RPMI8226 (cell line): ENCODE measurements around the gene LRRC4.
A peak's percentile ranks its signal among the peaks of the same experiment; 100 is the strongest.

Experiments
- DNase-seq: peaks from one replicate; pipeline ENCODE4 v3.0.0-alpha.2; 2015

LRRC4 gene

DNA sequence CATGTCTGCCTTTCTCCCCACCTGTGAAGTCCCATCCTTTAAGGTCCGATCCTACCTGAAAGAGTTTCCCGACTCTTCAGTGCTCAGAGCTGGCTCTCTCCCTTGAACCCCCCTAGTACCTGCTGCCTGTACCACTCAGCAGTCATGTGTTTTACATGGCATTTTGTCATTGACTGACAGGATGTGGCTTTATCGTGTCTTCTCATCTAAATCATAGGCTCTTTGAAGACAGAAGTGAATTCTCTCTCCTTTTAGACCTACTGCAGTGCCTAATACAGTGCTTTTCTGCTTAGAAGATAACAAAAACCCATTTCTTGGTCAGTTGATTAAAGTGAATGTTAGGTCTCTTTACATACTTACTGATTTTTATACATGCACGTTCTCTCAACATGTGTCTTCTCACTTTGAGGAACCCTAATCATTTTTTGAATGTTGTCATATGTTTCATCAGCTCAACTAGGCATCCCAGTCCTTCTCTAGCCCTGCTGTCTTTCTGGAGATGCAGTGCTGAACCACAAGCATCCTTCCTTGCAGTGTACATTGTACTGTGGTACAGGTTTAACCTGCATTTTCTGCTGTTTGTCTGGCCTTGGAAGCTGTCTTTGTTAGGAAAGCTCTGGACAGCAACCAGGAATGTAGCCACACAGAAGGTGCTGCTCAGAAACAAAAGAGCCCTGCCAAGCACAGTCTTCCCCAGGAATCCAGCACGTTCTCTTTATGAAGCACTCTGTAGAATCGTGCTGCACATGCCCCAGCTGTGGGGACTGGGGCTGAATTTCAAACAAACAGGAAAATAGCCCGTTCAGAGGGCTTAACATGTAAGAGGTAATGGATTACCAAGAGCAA lies 28.1 kb upstream of the LRRC4 start:
- DNase-seq = no peak

DNA sequence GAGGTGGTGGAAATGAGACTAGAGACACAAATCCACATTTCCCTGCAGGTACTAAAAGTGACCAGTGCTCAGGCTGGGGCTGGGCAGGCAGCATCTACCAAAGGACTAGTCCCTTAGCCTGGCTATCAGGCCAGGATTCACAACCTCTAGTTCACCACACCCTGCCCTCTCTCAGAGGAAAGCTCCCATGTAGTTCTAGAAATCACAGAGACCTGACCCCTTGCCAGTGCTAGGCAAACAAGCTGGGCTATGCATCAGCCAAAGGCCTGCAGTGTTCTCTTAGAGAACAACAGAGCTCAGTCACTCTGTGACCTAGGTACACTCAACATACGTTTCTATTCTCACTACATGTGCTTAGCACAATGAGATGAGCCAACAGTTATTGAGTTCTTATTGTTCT lies 26.7 kb upstream of the LRRC4 start:
- no peak for DNase-seq

DNA sequence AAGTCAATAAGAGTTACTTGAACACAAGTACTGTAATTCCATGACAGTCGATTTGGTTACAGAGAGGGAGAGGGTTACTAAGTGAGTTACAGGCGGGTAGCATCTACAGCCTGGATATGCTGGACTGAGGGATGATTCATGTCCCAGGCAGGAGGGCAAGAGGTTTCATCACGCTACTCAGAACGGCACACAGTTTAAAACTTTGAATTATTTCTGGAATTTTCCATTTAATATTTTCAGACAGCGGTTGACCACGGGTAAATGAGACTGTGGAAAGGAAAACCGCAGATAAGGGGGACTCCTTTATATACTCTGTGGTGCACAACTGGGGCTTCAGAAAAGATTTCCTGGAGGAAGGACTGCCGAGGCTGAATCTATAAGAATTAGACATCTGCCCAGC lies 25.7 kb upstream of the LRRC4 start:
- no peak for DNase-seq

DNA sequence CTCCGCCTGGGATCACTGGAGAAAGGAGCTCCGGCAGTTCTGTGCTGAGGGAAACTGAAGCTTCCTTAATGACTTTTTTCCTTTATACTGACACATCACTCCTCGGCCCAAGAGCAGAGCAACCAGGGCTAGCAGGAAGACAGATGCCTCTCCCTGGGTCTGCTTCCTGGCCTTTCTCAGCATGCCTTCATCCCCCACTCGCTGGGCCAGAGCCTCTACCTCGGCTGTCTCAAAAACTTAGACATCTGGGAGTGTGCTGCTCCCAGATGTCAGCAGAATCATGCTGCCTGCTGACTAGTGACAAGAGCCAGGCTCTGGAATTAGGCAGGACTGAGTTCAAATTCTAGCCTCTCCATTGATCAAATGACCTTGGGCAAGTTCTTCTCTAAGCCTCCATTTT lies 24.4 kb upstream of the LRRC4 start:
- no peak for DNase-seq

GRCh38 chr7:128054511-128054910 lies 23.3 kb upstream of the LRRC4 start:
- no peak for DNase-seq

DNA sequence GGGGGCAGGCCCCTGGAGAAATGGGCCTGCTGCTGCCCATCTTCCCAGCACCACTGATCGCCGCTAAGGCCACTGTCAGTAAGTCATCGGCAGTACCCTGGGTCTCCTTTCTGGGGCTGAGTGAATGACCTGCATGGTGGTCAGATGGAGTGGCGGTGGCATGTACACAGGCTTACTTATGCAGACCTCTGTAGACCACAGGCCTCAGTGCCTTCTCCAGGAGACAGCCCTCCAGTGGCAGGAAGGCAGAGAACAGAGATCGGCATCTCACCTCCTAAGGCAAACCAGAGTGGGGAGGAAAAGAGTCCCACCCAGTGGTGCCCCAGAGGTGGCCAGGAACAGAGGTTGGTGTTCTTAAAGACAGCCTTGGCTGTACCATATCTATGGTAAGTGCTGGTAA lies 22.8 kb upstream of the LRRC4 start:
- no peak for DNase-seq

- peak; percentile 68 for DNase-seq
Observed at GRCh38 chr7:128053023-128053422, 21.8 kb upstream of the LRRC4 start.

- DNase-seq = no peak
Observed at GRCh38 chr7:128052404-128052803, 21.2 kb upstream of the LRRC4 start.

DNA sequence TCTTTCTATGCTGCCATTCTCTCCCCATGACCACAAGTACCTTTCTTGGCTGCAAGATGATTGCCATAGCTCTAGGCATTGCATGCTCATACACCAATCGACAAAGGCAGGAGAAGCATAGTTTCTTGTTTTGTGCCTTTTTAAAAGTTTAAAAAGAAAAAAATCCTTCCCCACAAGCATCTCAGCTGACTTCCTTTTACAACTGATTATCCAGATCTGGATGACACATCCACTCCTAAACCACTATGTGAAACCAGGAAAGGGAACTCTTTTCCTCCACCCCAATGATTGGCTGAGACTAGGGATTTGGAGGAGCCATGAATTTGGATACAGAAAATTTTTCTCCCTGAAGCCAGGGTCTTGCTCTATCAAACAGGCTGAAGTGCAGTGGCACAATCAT lies 14.5 kb upstream of the LRRC4 start:
- DNase-seq = no peak

DNA sequence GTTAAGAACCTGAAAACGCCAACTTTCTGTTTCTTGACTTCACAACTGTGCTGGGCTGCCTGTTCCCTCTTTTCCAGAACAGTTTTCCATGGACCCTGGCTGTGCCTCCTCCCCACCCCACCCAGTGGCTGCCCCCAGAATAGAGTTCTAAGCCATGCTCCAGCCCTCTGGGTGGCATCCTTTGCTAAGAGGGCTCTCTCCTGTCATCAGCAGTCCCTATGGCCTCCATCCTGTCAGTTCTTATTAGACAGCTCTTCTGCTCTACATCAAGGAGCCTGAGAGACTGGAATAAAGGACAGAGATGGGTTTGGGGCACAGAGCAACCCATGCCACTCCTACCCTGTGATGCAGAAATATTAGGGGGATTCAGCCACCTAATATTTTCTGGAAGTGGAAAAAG lies 13.9 kb upstream of the LRRC4 start:
- no peak for DNase-seq

DNA sequence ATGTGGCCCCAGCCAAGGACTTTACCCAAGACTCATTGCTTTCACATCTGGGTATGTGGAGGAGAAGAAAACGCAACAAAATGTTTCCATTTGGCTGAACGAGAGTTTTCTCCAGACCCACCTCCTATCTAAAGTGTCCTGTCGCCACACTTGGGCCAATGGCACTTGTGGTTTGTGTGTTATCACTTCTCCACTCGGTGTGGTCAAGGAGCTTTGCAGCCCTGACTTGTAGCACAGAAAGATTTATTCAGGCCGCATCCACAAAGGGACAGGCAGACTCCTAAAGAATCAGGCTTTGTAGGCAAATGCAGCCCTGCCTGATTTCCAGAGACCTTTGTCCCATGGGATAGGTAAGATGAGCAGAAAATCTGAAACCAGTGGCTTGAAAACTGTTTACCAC lies 12.8 kb upstream of the LRRC4 start:
- DNase-seq = no peak

DNA sequence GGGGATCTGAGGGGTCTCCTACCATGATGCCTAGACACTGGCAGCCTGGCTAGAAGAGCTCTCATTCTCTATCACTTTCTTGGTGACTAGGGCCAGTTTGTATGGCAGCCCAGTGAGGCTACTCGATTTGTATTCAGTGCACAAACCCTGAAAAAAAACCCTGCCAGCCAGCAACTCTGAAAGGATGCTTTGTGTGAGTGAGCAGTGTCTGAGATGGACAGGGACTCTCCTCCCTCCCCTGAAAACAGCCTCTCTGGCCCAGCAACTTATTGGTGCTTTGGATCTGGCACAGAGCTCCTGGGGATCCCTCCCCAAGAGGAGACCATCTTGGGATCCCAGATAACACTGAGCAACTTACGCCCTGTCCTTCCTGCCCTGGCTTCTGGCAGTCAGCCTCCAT lies 10.8 kb upstream of the LRRC4 start:
- no peak for DNase-seq

DNA sequence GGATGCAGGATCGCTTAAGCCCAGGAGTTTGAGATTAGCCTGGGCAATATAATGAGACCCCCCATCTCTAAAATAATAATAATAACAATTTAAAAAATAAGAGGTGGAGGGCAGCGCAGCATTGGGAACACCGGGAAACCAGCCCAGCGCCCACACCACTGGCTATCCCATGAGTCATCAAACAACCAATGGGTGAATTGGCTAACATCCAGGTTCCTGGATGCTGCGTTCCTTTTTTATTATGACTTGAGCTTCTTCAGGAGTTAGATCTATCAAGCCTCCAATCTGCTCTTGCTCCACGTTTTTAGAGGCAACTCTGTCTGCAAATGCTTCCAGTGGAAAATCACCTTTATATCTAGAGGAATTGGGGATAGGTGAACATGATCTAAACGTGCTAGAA lies 10.0 kb upstream of the LRRC4 start:
- no peak for DNase-seq

DNA sequence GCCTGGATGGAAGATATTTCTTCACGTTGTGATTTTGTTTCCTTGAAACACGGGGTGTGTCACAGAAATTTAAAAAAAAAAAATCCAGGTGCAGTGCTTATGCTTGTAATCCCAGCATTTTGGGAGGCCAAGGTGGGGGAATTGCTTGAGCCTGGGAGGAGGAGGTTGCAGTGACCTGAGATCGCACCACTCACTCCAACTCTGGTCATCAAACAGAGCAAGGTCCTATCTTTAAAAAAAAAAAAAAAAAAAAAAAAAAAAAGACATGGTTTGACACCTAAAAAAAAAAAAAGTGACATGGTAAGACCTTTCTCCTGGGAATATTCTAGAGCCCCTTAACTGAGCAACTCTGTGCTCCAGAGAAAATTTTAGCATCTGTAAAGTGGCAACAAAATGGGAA lies 9.0 kb upstream of the LRRC4 start:
- no peak for DNase-seq

- no peak for DNase-seq
Observed at GRCh38 chr7:128039544-128039953, 8.3 kb upstream of the LRRC4 start.

- DNase-seq = no peak
Observed at GRCh38 chr7:128037880-128038619, 6.8 kb upstream of the LRRC4 start.

DNA sequence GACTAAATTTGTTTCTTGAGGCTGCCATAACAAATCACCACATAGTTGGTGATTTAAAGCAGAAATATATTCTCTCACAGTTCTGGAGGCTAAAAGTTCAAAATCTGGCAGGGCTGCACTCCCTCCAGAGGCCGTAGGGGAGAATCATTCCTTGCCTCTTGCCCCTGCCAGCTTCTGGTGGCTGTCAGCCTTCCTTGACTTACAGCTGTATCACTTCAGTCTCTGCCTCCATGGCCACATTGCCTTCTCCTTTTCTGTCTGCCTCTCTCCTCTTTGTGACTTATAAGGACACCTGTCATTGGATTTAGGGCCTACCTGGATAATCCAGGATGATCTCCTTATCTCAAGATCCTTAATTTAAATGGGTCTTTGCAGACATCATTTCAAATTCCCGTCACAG lies 5.8 kb upstream of the LRRC4 start:
- DNase-seq = no peak

DNA sequence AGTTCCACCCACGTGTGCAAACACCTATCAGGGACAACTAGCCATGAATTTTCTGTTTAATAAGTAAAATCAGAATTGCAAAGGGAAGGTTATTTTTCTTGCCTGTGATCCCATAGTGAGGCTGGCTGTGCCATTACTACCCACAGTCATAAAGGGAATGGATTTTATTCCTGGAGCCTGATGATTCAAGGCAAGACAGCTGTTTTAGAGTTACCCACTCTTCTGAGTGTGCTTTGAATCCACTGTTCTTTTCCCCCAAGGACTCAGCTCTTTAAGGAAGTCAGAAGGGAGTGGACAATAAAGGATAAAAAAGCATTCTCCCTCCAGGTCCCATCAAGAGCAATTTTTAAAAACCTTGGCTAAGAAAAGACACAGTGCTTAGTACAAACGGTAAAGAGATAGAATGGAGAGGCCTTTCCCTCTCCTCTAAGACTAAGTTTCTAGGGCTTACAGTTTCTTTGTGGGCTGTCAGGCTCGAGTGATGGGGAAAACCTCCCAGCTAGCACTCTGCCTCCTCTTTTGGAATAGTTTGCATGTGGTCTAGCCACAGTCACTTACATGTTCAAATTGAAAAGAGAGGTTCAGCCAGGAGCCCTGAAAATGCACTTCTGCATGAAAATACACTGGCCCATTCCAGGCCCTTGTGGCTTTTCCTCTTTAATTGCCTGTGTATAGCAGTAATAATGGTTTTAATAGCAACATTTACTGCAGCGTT lies 5.1 kb upstream of the LRRC4 start:
- DNase-seq = no peak

- no peak for DNase-seq
Observed at GRCh38 chr7:128035712-128036111, 4.5 kb upstream of the LRRC4 start.

DNA sequence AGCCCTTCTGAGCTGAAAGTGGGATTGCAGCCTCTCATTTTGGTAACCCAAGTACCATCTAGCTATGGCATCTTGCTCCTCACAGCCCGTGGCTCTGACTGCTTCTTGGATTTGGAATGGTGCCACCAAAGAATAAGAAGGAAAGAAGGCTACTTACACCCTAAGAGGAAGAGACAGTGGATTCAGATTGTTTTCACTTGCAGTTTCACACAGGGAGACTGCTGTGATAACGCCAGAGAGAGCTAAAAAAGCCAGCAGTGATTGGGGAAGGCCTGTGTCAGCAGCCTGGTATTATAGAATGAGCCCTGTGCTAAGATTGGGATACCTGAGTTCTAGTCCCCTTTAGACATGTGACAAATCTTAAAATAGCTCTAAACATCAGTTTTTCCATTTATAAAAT lies 3.6 kb upstream of the LRRC4 start:
- DNase-seq = no peak

- no peak for DNase-seq
Observed at GRCh38 chr7:128033246-128033645, 2.0 kb upstream of the LRRC4 start.

DNA sequence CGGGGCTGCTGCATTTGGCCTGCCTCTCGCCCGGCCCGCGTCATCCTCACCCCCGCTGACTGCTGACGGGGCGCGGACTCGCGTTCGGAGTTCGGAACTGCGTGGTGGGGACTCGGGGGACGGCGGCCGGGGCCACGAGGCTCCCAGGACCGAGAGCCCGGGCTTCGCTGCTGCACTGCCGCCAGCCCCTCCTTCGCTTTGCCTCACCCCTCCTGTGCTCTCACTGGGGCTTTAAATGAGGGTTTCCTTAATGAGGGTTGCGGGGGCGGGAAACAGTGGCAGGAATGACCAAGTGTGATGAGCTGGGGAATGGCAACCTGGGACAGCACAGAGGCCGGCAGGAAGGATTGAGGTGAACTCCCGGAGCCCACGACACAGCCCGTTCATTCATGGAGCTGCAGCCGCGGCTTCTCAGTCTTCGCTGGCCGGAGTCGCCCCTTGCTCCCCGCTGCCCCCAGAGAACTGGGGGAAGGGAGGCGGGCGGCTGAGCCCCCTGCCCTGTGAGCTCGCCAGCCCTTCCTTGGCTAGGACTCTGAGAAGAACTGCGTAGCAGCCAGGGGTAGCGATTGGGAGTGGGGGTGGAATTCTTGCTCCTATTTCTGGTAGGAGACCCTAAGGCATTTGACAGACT lies 1.5 kb upstream of the LRRC4 start:
- no peak for DNase-seq

DNA sequence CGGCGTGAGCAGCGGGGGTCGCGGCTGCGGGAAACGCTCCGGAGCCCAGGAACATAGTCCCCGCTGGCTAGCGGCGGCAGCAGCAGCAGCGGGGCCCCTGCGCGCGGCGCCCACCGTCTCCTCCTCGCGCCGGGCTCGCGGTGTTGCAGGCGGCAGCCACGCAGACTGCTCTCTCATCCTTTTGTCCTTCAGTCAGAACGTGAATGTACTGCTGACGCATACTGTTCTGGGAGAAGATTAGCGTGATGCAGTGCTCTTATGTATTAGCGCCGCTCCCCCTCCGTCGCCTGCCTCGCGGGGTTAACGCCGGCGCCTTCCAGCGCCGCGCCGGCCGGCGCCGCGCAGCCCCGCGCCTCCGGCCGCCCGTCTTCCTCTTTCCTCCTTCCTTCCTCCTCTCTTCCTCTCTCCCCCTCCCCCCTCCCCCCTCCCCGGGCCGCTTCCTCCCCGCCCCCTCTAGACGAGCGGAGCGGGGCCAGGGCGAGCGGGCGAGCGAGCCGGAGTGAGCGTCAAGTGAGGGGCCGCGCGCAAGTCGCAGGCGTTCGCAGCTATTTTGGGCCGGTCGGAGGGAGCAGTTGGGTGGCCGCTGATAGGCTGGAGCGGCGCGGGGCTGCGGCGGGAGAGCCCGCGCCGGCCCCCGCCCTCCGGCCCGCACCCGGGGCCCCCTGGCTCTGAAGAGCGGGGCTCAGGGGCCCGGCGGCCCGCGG lies 816 bp upstream of the LRRC4 start:
- no peak for DNase-seq
